Prostate gland (tissue), 2 donors: ENCODE measurements around the gene TTLL12. TPM values are rescaled to one million over a fixed set of nuclear protein-coding genes. Genes with fewer than 3 reads are reported as not detected.

ENCODE experiments used
- DNase-seq: peaks from one replicate; pipeline ENCODE4 v3.0.0-alpha.2; 2019; ENCODE audit warnings: low spot score
- H3K27ac ChIP-seq, 2 donors: fragments of 200-600 bp; sonication (generic); 2 replicates each; pipeline ENCODE4 v1.5.1; 2017 to 2019
- H3K27me3 ChIP-seq: fragments of 200-600 bp; sonication (generic); replicated peaks from 2 replicates; pipeline ENCODE4 v1.5.1; 2019; ENCODE audit not compliant: insufficient read depth
- H3K36me3 ChIP-seq, 2 donors: fragments of 200-600 bp; sonication (generic); 1 replicate in 1 of 2; 2 replicates in 1 of 2; pipeline versions ENCODE4 v1.5.1 to v1.8.1; 2017 to 2019
- H3K4me1 ChIP-seq: fragments of 200-600 bp; sonication (generic); replicated peaks from 2 replicates; pipeline ENCODE4 v1.5.1; 2019
- H3K4me3 ChIP-seq, 2 donors: fragments of 200-600 bp; sonication (generic); 2 replicates each; pipeline ENCODE4 v1.5.1; 2017 to 2019
- H3K9me3 ChIP-seq: fragments of 200-600 bp; sonication (generic); 2 replicates; pipeline ENCODE4 v1.5.1; 2017
- CTCF ChIP-seq, 4 experiments: fragments of 200-600 bp in 2 of 4; fragments of 450-650 bp in 2 of 4; sonication (generic) in 2 of 4; IDR thresholded peaks; 1 replicate in 3 of 4; 2 replicates in 1 of 4; pipeline ENCODE4 v1.5.1; 2016 to 2019; ENCODE audit warnings: antibody characterized with exemption in 4 of 4, mild to moderate bottlenecking in 2 of 4, moderate library complexity in 2 of 4
- POLR2A ChIP-seq: fragments of 450-650 bp; IDR thresholded peaks from one replicate; pipeline ENCODE4 v1.6.1; 2016; ENCODE audit warnings: antibody characterized with exemption, mild to moderate bottlenecking
- POLR2AphosphoS5 ChIP-seq: sonication (generic); formaldehyde crosslinking; IDR thresholded peaks from one replicate; pipeline ENCODE4 v1.6.1; 2017; ENCODE audit warnings: antibody characterized with exemption
- WGBS: methylation state at CpG from one replicate; pipeline ENCODE4 v1.1.5; 2018; 5-methylcytosine and 5-hydroxymethylcytosine counted together
- intact Hi-C: fragments of 100-400 bp; cut with DNase I; formaldehyde crosslinking; loops from one replicate; pipeline ENCODE4 v1.14.2; 2022
- total RNA-seq, 2 donors: library from RNA; depleted of rRNA; stranded (reverse); fragments of >200 nt; gene quantifications; one replicate each; pipeline ENCODE4 v1.1.0, GENCODE V29; 2016

The TTLL12 gene
- total RNA-seq, 2 donors from 2014 or later: 62.5 to 118 TPM

DNA sequence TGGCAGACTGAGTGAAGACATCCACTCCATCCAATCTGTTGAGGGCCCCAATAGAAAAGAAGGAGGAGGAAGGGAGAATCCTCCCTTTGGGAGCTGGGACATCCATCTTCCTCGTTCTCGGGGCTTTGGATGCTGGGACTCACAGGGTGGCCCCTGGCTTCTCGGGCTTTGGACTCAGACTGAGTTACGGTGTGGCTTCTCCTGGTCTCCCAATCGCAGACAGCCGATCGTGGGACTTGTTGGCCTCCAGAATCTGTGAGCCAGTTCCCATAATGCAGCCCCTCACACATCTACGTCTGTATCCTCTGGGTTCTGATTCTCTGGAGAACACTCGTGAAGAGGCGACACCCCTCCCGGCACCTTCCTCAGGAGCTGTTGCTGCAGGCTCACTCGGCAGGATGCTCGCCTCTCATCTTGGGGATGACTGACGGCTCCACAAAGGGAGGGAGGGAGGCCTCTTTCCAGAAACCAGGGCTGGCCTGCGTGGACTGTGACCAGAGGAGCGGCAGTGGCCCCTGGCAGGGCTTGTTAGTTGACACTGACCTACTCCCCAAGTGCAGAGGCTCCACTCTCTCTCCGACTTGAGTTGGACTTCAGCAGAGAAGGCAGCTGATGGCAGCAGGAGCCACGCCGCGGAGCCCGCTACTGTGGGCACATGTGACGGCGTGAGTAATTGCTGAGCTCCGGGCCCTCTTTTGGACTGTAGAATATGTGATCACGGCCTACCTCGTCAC is 14.7 kb upstream of the TTLL12 start:
- DNase-seq: no peak

GRCh38 chr22:43200555-43200954 is 13.6 kb upstream of the TTLL12 start:
- no peaks in the 10 kb centered on the region for H3K36me3 ChIP-seq
- no peak for DNase-seq
- WGBS: 88% methylated on average over 13 of the region's 13 CpGs
- intact Hi-C loops: no loop called here
- no peaks in the 10 kb centered on the region for H3K27me3 ChIP-seq
- H3K4me1 ChIP-seq: no peaks in the 10 kb centered on the region
- H3K27ac ChIP-seq: no peak overlapping the region
- no peak overlapping the region for H3K4me3 ChIP-seq
- no peak for TF ChIP-seq CTCF (IDR thresholded peaks at IDR 0.05)
- TF ChIP-seq POLR2A: no peak
- no peak for TF ChIP-seq POLR2AphosphoS5
- no peaks in the 10 kb centered on the region for H3K9me3 ChIP-seq

More for the DNA sequence above, 14.7 kb upstream of the TTLL12 start:
- intact Hi-C loops: no loop called here
- Histone ChIP-seq H3K27me3 (no peaks in the 10 kb centered on the region), H3K36me3 (no peaks in the 10 kb centered on the region), H3K9me3 (no peaks in the 10 kb centered on the region), H3K27ac (no peak overlapping the region), H3K4me3 (no peak overlapping the region), H3K4me1 (no peaks in the 10 kb centered on the region)
- TF ChIP-seq POLR2A (no peak), CTCF (IDR thresholded peaks at IDR 0.05) (no peak), POLR2AphosphoS5 (no peak)
- WGBS: 91% methylated on average over 26 of the region's 26 CpGs

- Histone ChIP-seq H3K9me3 (no peaks in the 10 kb centered on the region), H3K27ac (no peak overlapping the region), H3K4me3 (no peak overlapping the region), H3K27me3 (no peaks in the 10 kb centered on the region), H3K4me1 (no peaks in the 10 kb centered on the region), H3K36me3 (no peaks in the 10 kb centered on the region)
- no peak for DNase-seq
- TF ChIP-seq POLR2AphosphoS5 (no peak), POLR2A (no peak), CTCF (IDR thresholded peaks at IDR 0.05) (no peak)
- 88% methylated on average over 17 of the region's 17 CpGs for WGBS
- intact Hi-C loops: no loop called here
Observed at GRCh38 chr22:43200031-43200430, 13.1 kb upstream of the TTLL12 start.

DNA sequence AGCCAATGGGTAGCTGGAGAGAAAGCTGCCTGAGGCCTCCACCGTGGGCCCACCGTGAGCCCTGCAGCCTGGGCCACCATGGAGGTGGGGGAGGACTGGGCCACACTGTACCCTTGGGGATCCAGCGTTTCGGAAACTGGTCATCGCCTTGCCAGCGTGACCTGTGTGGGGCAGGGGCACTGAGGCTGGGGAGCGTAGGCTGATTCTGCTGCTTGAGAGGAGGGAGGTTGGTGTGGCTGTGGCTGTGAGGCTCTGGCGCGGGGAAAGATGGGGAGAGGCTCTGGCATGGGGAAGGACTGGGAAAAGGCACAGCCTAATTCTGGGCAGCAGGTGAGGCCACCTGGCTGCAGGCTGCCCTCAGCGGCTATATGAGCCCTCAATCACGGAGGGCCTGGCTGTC is 12.6 kb upstream of the TTLL12 start:
- no peaks in the 10 kb centered on the region for H3K36me3 ChIP-seq
- H3K27me3 ChIP-seq: no peaks in the 10 kb centered on the region
- no peak overlapping the region for H3K27ac ChIP-seq
- no peak for TF ChIP-seq POLR2A
- no peak for TF ChIP-seq POLR2AphosphoS5
- TF ChIP-seq CTCF (IDR thresholded peaks at IDR 0.05): no peak
- no peak overlapping the region for H3K4me3 ChIP-seq
- 85% methylated on average over 11 of the region's 11 CpGs for WGBS
- no peaks in the 10 kb centered on the region for H3K4me1 ChIP-seq
- H3K9me3 ChIP-seq: no peaks in the 10 kb centered on the region
- DNase-seq: no peak
- intact Hi-C loops: no loop called here

GRCh38 chr22:43198936-43199335 is 12.0 kb upstream of the TTLL12 start:
- no peak overlapping the region for H3K4me3 ChIP-seq
- intact Hi-C loops: no loop called here
- H3K27me3 ChIP-seq: no peaks in the 10 kb centered on the region
- no peak for TF ChIP-seq CTCF (IDR thresholded peaks at IDR 0.05)
- no peak for TF ChIP-seq POLR2A
- TF ChIP-seq POLR2AphosphoS5: no peak
- no peak overlapping the region for H3K27ac ChIP-seq
- no peaks in the 10 kb centered on the region for H3K9me3 ChIP-seq
- H3K4me1 ChIP-seq: no peaks in the 10 kb centered on the region
- 78% methylated on average over 9 of the region's 9 CpGs for whole genome bisulfite sequencing
- DNase-seq: no peak
- H3K36me3 ChIP-seq: no peaks in the 10 kb centered on the region
